WTC11 (cell line): ENCODE measurements around the gene SENP8.

Experiments used
- IRF2 ChIP-seq: sonication (generic); formaldehyde crosslinking; IDR thresholded peaks from 2 replicates; pipeline ENCODE4 v1.8.0; 2022; ENCODE audit warnings: low read depth, missing genetic modification reagents, borderline replicate concordance
- ZBTB21 ChIP-seq: sonication (generic); formaldehyde crosslinking; IDR thresholded peaks from 2 replicates; pipeline ENCODE4 v1.8.1; 2023; ENCODE audit warnings: mild to moderate bottlenecking, missing genetic modification reagents, borderline replicate concordance
- ZNF138 ChIP-seq: sonication (generic); formaldehyde crosslinking; conservative IDR thresholded peaks from 2 replicates; pipeline ENCODE4 v1.8.1; 2022; ENCODE audit warnings: mild to moderate bottlenecking, moderate library complexity, missing genetic modification reagents
- TF ChIP-seq, protein P1 (sequence below): sonication (generic); formaldehyde crosslinking; IDR thresholded peaks from 2 replicates; pipeline ENCODE4 v1.8.0; 2022; ENCODE audit warnings: mild to moderate bottlenecking, missing genetic modification reagents
- TF ChIP-seq, protein P2 (sequence below): fragments of 200-600 bp; IDR thresholded peaks from 2 replicates; pipeline ENCODE4 v1.8.0; 2022; ENCODE audit warnings: antibody characterized with exemption
- TF ChIP-seq, protein P3 (sequence below): sonication (generic); formaldehyde crosslinking; IDR thresholded peaks from 2 replicates; pipeline ENCODE4 v1.8.1; 2023; ENCODE audit warnings: mild to moderate bottlenecking, missing genetic modification reagents, moderate library complexity
- TF ChIP-seq, protein P4 (sequence below): sonication (generic); formaldehyde crosslinking; conservative IDR thresholded peaks from 2 replicates; pipeline ENCODE4 v1.8.1; 2022; ENCODE audit warnings: mild to moderate bottlenecking, missing genetic modification reagents

DNA sequence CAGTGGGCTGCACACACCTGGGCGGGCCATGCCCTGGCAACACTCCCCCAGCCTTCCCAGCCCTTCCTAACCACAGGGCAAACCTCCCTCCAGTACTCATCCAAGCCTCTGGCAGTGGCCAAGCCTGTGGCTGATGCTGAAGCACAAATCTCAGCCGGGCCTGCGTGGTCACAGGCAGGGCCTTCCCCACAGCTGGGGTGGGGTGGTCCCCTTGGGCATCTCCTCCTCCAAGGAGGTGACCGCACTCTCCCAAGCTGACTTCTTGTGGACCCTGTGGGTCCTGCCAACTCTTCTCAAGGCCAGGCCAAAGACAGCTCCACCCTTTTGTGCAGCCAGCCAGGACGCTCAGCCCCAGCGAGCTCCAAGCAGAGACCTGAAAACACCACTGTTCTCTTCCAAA lies 58.0 kb downstream of the SENP8 start:
- TF ChIP-seq, protein P1, sequence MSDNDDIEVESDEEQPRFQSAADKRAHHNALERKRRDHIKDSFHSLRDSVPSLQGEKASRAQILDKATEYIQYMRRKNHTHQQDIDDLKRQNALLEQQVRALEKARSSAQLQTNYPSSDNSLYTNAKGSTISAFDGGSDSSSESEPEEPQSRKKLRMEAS (CRISPR knock-in tag), result no peak
- TF ChIP-seq IRF2 (CRISPR knock-in tag), result no peak
- TF ChIP-seq ZBTB21 (CRISPR knock-in tag), result no peak
- TF ChIP-seq, protein P2, sequence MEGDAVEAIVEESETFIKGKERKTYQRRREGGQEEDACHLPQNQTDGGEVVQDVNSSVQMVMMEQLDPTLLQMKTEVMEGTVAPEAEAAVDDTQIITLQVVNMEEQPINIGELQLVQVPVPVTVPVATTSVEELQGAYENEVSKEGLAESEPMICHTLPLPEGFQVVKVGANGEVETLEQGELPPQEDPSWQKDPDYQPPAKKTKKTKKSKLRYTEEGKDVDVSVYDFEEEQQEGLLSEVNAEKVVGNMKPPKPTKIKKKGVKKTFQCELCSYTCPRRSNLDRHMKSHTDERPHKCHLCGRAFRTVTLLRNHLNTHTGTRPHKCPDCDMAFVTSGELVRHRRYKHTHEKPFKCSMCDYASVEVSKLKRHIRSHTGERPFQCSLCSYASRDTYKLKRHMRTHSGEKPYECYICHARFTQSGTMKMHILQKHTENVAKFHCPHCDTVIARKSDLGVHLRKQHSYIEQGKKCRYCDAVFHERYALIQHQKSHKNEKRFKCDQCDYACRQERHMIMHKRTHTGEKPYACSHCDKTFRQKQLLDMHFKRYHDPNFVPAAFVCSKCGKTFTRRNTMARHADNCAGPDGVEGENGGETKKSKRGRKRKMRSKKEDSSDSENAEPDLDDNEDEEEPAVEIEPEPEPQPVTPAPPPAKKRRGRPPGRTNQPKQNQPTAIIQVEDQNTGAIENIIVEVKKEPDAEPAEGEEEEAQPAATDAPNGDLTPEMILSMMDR, result no peak
- TF ChIP-seq, protein P3, sequence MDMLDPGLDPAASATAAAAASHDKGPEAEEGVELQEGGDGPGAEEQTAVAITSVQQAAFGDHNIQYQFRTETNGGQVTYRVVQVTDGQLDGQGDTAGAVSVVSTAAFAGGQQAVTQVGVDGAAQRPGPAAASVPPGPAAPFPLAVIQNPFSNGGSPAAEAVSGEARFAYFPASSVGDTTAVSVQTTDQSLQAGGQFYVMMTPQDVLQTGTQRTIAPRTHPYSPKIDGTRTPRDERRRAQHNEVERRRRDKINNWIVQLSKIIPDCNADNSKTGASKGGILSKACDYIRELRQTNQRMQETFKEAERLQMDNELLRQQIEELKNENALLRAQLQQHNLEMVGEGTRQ, result no peak
- no peak for TF ChIP-seq ZNF138 (CRISPR knock-in tag)
- TF ChIP-seq, protein P4, sequence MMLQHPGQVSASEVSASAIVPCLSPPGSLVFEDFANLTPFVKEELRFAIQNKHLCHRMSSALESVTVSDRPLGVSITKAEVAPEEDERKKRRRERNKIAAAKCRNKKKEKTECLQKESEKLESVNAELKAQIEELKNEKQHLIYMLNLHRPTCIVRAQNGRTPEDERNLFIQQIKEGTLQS (CRISPR knock-in tag), result no peak
